ELR (cell line): Measurements from ENCODE around the gene CYP4F8.
A peak's percentile ranks its signal among the peaks of the same experiment; 100 is the strongest.

Experiments used
- DNase-seq: peaks from one replicate; pipeline ENCODE4 v3.0.0-alpha.2; 2015; ENCODE audit warnings: low read depth

Gene CYP4F8

GRCh38 chr19:15616183-15616582, 1.2 kb downstream of the CYP4F8 start:
- DNase-seq: no peak

- no peak for DNase-seq
Measured at GRCh38 chr19:15616627-15617270, 1.7 kb downstream of the CYP4F8 start.

- no peak for DNase-seq
Measured at GRCh38 chr19:15618321-15618720, 3.3 kb downstream of the CYP4F8 start.

- DNase-seq: no peak
Measured at GRCh38 chr19:15621801-15622200, 6.8 kb downstream of the CYP4F8 start.

- DNase-seq: no peak
Measured at GRCh38 chr19:15622991-15623390, 8.0 kb downstream of the CYP4F8 start.

GRCh38 chr19:15623711-15624318, 8.8 kb downstream of the CYP4F8 start:
- DNase-seq: no peak

- DNase-seq: no peak
Measured at GRCh38 chr19:15628236-15629002, 13.4 kb downstream of the CYP4F8 start.

GRCh38 chr19:15629003-15629880, 14.2 kb downstream of the CYP4F8 start:
- peak; percentile 56 for DNase-seq

GRCh38 chr19:15631817-15632216, 16.8 kb downstream of the CYP4F8 start:
- peak; percentile 48 for DNase-seq

- no peak for DNase-seq
Measured at GRCh38 chr19:15633082-15633835, 18.2 kb downstream of the CYP4F8 start.

- no peak for DNase-seq
Measured at GRCh38 chr19:15634105-15634504, 19.1 kb downstream of the CYP4F8 start.

GRCh38 chr19:15635016-15635805, 20.2 kb downstream of the CYP4F8 start:
- DNase-seq: no peak

GRCh38 chr19:15636026-15636425, 21.0 kb downstream of the CYP4F8 start:
- DNase-seq: no peak

GRCh38 chr19:15639596-15639995, 24.6 kb downstream of the CYP4F8 start:
- no peak for DNase-seq

- DNase-seq: peak; percentile 1
Measured at GRCh38 chr19:15640294-15640903, 25.4 kb downstream of the CYP4F8 start, which contains the start of gene CYP4F3. Gene CYP4F3 (plus strand): TSS chr19:15640897. CDS start chr19:15641416, 519 bp downstream.

GRCh38 chr19:15640904-15641597, 26.0 kb downstream of the CYP4F8 start:
- DNase-seq: no peak

GRCh38 chr19:15641901-15642491, 27.0 kb downstream of the CYP4F8 start:
- DNase-seq: no peak

- DNase-seq: no peak
Measured at GRCh38 chr19:15642807-15643206, 27.8 kb downstream of the CYP4F8 start.

- DNase-seq: no peak
Measured at GRCh38 chr19:15643387-15643786, 28.4 kb downstream of the CYP4F8 start.
